Measurements from ENCODE around the gene PARD3B. TPM values are rescaled to one million over a fixed set of nuclear protein-coding genes. Genes with fewer than 3 reads are reported as not detected.

Gene PARD3B
- total and polyA plus RNA-seq, 2 of the 13 experiments (the other 11 are each of a cell fraction or from before 2014, with no cell fraction given): 0.71 to 2.3 TPM

DNA sequence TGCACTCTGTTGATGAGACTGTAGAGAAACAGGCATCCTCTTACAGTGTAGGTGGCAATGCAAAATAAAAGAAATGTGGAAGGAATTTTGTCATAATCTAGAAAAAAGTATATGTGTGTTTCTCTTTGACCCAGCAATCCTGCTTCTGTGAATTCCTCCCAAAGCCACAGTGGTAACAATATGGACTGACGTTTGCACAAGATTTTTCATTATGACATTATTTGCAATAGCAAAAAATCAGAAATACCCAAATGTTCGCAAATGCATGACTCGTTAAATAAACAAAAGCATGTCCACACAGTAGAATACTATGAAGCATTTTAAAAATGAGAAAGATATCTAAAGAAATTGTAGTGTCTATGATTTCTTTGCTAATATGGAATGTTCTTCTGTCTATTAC is 881.8 kb downstream of the PARD3B start:
- DNase-seq (ENCODE audit: low spot score) (no peak), FAIRE-seq (no peak), ATAC-seq (no peak)
- Histone ChIP-seq H3K36me3 (replicated peaks in 1 of 2; ENCODE audit: control insufficient read depth in 1 of 2, insufficient read depth in 2 of 2, low read length in 2 of 2) (no peaks in the 10 kb centered on the region), H4K20me1 (ENCODE audit: insufficient read depth, low read length) (no peaks in the 10 kb centered on the region), H3K9me3 (ENCODE audit: low read length) (no peaks in the 10 kb centered on the region), H2AFZ (ENCODE audit: low read length) (no peak overlapping the region), H3K79me2 (ENCODE audit: insufficient read depth, low read length) (no peaks in the 10 kb centered on the region), H3K4me2 (ENCODE audit: low read depth, low read length) (no peak overlapping the region), H3K27ac (ENCODE audit: extremely low read length, insufficient read depth, low read length) (no peak overlapping the region), H3K9ac (ENCODE audit: insufficient read depth, low read depth, low read length) (no peak overlapping the region), H3K4me1 (ENCODE audit: insufficient read depth, low read length) (no peaks in the 10 kb centered on the region), H3K4me3 (replicated peaks in 1 of 3; ENCODE audit: insufficient read depth in 1 of 3, low read depth in 2 of 3, low read length in 3 of 3) (no peak overlapping the region), H3K27me3 (ENCODE audit: control insufficient read depth in 1 of 2, insufficient read depth in 2 of 2, low read length in 2 of 2) (no peaks in the 10 kb centered on the region)
- intact Hi-C loops (cut with micrococcal nuclease; ENCODE audit: unreplicated experiment) (no loop called here), in situ Hi-C loops (cut with HindIII; ENCODE audit: extremely low pct_ligation_motif_present, low pct_unique_long_range_greater_than_20kb) (no loop called here)
- TF ChIP-seq HOXA5 (CRISPR knock-in tag; IDR thresholded peaks at IDR 0.05) (no peak), POLR2AphosphoS5 (IDR thresholded peaks at IDR 0.05; ENCODE audit: low read depth, low read length) (no peak), ZNF12 (CRISPR knock-in tag; IDR thresholded peaks at IDR 0.05) (no peak), FOXK1 (CRISPR knock-in tag; IDR thresholded peaks at IDR 0.05; ENCODE audit: borderline replicate concordance, low read depth) (no peak), RBFOX2 (IDR thresholded peaks at IDR 0.05; ENCODE audit: low read depth, low read length) (no peak), REPIN1 (CRISPR knock-in tag; IDR thresholded peaks at IDR 0.05; ENCODE audit: borderline replicate concordance, low read depth) (no peak), NONO (IDR thresholded peaks at IDR 0.05) (no peak), NONO (CRISPR knock-in tag; conservative IDR thresholded peaks at IDR 0.05) (no peak), ZNF766 (CRISPR knock-in tag; IDR thresholded peaks at IDR 0.05; ENCODE audit: borderline replicate concordance) (no peak), TBX3 (IDR thresholded peaks at IDR 0.05; ENCODE audit: borderline replicate concordance) (no peak), ASH2L (IDR thresholded peaks at IDR 0.05; ENCODE audit: insufficient read length, low read depth, low read length) (no peak), CBX1 (IDR thresholded peaks at IDR 0.05; ENCODE audit: low read depth) (no peak)
- TF ChIP-seq, protein P1, sequence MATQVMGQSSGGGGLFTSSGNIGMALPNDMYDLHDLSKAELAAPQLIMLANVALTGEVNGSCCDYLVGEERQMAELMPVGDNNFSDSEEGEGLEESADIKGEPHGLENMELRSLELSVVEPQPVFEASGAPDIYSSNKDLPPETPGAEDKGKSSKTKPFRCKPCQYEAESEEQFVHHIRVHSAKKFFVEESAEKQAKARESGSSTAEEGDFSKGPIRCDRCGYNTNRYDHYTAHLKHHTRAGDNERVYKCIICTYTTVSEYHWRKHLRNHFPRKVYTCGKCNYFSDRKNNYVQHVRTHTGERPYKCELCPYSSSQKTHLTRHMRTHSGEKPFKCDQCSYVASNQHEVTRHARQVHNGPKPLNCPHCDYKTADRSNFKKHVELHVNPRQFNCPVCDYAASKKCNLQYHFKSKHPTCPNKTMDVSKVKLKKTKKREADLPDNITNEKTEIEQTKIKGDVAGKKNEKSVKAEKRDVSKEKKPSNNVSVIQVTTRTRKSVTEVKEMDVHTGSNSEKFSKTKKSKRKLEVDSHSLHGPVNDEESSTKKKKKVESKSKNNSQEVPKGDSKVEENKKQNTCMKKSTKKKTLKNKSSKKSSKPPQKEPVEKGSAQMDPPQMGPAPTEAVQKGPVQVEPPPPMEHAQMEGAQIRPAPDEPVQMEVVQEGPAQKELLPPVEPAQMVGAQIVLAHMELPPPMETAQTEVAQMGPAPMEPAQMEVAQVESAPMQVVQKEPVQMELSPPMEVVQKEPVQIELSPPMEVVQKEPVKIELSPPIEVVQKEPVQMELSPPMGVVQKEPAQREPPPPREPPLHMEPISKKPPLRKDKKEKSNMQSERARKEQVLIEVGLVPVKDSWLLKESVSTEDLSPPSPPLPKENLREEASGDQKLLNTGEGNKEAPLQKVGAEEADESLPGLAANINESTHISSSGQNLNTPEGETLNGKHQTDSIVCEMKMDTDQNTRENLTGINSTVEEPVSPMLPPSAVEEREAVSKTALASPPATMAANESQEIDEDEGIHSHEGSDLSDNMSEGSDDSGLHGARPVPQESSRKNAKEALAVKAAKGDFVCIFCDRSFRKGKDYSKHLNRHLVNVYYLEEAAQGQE (IDR thresholded peaks at IDR 0.05; ENCODE audit: borderline replicate concordance in 1 of 2, low read depth in 1 of 2, low read length in 2 of 2): no peak
- TF ChIP-seq, protein P2, sequence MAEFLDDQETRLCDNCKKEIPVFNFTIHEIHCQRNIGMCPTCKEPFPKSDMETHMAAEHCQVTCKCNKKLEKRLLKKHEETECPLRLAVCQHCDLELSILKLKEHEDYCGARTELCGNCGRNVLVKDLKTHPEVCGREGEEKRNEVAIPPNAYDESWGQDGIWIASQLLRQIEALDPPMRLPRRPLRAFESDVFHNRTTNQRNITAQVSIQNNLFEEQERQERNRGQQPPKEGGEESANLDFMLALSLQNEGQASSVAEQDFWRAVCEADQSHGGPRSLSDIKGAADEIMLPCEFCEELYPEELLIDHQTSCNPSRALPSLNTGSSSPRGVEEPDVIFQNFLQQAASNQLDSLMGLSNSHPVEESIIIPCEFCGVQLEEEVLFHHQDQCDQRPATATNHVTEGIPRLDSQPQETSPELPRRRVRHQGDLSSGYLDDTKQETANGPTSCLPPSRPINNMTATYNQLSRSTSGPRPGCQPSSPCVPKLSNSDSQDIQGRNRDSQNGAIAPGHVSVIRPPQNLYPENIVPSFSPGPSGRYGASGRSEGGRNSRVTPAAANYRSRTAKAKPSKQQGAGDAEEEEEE (CRISPR knock-in tag; IDR thresholded peaks at IDR 0.05; ENCODE audit: borderline replicate concordance): no peak
- TF ChIP-seq, protein P3, sequence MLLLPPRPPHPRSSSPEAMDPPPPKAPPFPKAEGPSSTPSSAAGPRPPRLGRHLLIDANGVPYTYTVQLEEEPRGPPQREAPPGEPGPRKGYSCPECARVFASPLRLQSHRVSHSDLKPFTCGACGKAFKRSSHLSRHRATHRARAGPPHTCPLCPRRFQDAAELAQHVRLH (CRISPR knock-in tag; IDR thresholded peaks at IDR 0.05; ENCODE audit: borderline replicate concordance, low read depth): no peak
- TF ChIP-seq, protein P4, sequence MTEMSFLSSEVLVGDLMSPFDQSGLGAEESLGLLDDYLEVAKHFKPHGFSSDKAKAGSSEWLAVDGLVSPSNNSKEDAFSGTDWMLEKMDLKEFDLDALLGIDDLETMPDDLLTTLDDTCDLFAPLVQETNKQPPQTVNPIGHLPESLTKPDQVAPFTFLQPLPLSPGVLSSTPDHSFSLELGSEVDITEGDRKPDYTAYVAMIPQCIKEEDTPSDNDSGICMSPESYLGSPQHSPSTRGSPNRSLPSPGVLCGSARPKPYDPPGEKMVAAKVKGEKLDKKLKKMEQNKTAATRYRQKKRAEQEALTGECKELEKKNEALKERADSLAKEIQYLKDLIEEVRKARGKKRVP (CRISPR knock-in tag; IDR thresholded peaks at IDR 0.05): no peak
- 32% methylated on average over 3 of the region's 3 CpGs for WGBS (ENCODE audit: low lambda C conversion rate)
- CTCF ChIA-PET (ENCODE audit: low intra/inter-chr PET ratio, low total read pairs): no interaction called here
- BruUV-seq (replicated peaks): no TSS peak
- POLR2A ChIA-PET: no interaction called here

All from HepG2 (cell line).